ENCODE results near the gene IFNL3. TPM values are rescaled to one million over a fixed set of nuclear protein-coding genes. Genes with fewer than 3 reads are reported as not detected.
"Not testable (repeated sequence)": the region's sequence is repeated elsewhere in the genome, so short reads cannot be mapped to it uniquely, and the experiment has no call there.

Gene IFNL3
- total RNA-seq, 2 experiments from 2014 or later, result not detected

DNA sequence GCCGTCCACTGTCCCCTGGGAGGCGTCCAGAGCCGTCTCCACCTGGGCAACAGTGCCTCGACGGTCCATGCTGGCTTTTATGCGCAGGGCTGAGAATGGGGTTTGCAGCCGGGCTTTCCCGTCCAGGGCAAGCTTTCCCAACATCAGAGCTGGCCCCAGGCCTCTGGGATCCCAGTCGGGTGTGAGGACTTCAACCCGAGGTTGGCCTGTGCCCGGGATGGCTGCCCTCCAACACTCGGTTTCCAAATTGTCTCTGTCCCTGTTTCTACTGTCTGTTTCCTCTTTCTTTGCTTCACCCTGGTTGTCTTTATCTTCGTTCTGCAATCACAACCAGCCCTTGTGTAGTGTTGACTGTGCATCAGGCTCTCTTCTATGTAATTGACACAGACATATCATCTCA lies 4.0 kb upstream of the IFNL3 start, which contains the start of gene IFNL4:
IFNL4 (minus strand) TSS at position 51 of the 400 bp plus-strand sequence.
- Mint-ChIP-seq H3K4me3 (no peak within 1 kb of the TSS), H3K4me1 (ENCODE audit: low read depth) (peaks cover 18% of the 10 kb centered on the region), H3K27ac (no peak within 1 kb of the TSS), H3K9me3 (ENCODE audit: insufficient read depth) (no peaks in the 10 kb centered on the region), H3K36me3 (ENCODE audit: low read depth) (no peaks in the 10 kb centered on the region), H3K27me3 (ENCODE audit: low read depth) (peaks cover 7% of the 10 kb centered on the region)
- CTCF ChIA-PET, result no interaction called here
- no peak for DNase-seq
- ATAC-seq, result no peak
- POLR2A ChIA-PET, result no interaction called here

GRCh38 chr19:39247701-39248664 lies 3.2 kb upstream of the IFNL3 start:
- POLR2A ChIA-PET, result no interaction called here
- ATAC-seq, result peak; percentile 42
- H3K27ac Mint-ChIP-seq, result no peak overlapping the region

DNA sequence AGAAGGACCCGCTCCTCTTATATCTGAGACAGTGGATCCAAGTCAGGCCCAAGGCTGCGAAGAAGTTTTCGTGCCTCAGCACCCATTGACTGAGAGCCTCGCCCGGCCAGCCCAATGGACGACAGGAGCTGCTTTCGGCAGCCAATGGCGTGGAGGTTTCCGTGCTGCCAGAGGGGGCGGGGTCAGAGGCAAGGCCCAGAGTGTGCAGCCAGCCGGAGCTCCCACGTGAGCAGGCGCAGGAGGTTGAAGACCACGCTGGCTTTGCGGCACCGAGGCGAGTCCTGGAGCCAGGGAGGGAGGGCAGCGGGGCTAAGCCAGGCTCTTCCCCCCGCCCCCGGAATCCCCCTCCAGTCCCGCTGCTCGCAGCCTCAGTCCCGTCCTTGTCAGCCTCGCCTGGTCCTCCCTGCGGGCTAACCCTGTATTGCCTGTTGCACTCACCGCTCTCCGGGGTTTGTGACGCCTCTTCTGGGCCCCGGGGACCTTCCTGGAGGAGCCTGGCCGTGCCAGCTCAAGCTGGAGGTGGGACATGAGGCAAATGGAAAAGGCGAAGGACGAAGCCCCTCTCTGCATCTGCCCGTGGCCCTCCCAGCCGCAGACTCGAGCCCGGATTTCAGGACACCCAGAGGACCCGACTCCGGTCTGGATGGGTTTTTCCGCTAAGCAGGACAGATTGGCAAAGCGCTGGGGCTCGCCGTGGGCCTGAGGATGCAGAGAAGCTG lies 2.3 kb upstream of the IFNL3 start:
- ATAC-seq (peak; percentile 37), DNase-seq (no peak)
- Mint-ChIP-seq H3K9me3 (ENCODE audit: insufficient read depth) (no peaks in the 10 kb centered on the region), H3K27me3 (ENCODE audit: low read depth) (peaks cover 7% of the 10 kb centered on the region), H3K27ac (no peak overlapping the region), H3K4me3 (peak overlapping the region; percentile 23), H3K36me3 (ENCODE audit: low read depth) (no peaks in the 10 kb centered on the region), H3K4me1 (ENCODE audit: low read depth) (peaks cover 9% of the 10 kb centered on the region)
- POLR2A ChIA-PET, result no interaction called here
- CTCF ChIA-PET, result no interaction called here

More at GRCh38 chr19:39247701-39248664, 3.2 kb upstream of the IFNL3 start:
- Mint-ChIP-seq H3K4me3 (no peak overlapping the region), H3K27me3 (ENCODE audit: low read depth) (peaks cover 7% of the 10 kb centered on the region), H3K4me1 (ENCODE audit: low read depth) (peaks cover 17% of the 10 kb centered on the region), H3K36me3 (ENCODE audit: low read depth) (no peaks in the 10 kb centered on the region), H3K9me3 (ENCODE audit: insufficient read depth) (no peaks in the 10 kb centered on the region)
- CTCF ChIA-PET, result no interaction called here
- DNase-seq, result no peak

- CTCF ChIA-PET; DNase-seq; H3K27ac Mint-ChIP-seq; H3K36me3 Mint-ChIP-seq (ENCODE audit: low read depth); H3K9me3 Mint-ChIP-seq (ENCODE audit: insufficient read depth); H3K4me3 Mint-ChIP-seq; H3K4me1 Mint-ChIP-seq (ENCODE audit: low read depth); H3K27me3 Mint-ChIP-seq (ENCODE audit: low read depth): not testable (repeated sequence)
- peak; percentile 81 for ATAC-seq
- POLR2A ChIA-PET, result interaction anchor here (0.7 kb wide), 1 partner anchor 119 kb away, joined by 3 read pairs; no protein-coding TSS in a partner anchor
Observed at GRCh38 chr19:39245166-39245565, 360 bp upstream of the IFNL3 start.

- ATAC-seq; POLR2A ChIA-PET; H3K36me3 Mint-ChIP-seq (ENCODE audit: low read depth); H3K27me3 Mint-ChIP-seq (ENCODE audit: low read depth); H3K4me3 Mint-ChIP-seq; H3K4me1 Mint-ChIP-seq (ENCODE audit: low read depth); H3K9me3 Mint-ChIP-seq (ENCODE audit: insufficient read depth); H3K27ac Mint-ChIP-seq; DNase-seq; CTCF ChIA-PET: not testable (repeated sequence)
Observed at GRCh38 chr19:39243741-39244140, 1.1 kb downstream of the IFNL3 start.

GRCh38 chr19:39240421-39240820 lies 4.4 kb downstream of the IFNL3 start:
- Mint-ChIP-seq H3K9me3 (ENCODE audit: insufficient read depth) (no peaks in the 10 kb centered on the region), H3K4me1 (ENCODE audit: low read depth) (peaks cover 34% of the 10 kb centered on the region), H3K36me3 (ENCODE audit: low read depth) (peaks cover 2% of the 10 kb centered on the region), H3K4me3 (no peak overlapping the region), H3K27me3 (ENCODE audit: low read depth) (no peaks in the 10 kb centered on the region), H3K27ac (no peak overlapping the region)
- no peak for DNase-seq
- CTCF ChIA-PET, result no interaction called here
- POLR2A ChIA-PET, result no interaction called here
- ATAC-seq, result no peak

DNA sequence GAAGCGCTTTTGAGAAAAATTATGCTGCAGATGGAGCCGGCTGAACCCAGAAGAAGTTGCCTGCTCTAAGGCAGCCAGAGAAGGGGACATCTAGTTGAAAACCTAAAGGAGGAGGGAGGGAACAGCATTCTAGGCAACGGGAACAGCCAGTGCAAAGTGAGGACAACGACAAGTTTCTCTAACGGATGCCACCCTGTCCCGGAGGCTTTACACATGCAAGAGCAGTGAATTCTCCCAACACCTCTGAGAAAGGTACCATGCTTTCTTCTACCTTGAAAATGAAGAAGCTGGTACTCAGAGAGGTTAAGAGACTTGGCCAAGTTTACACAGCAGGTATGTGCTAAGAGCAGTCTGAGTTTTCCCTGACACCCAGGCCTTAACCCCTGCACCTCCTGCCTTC lies 5.9 kb downstream of the IFNL3 start:
- Mint-ChIP-seq H3K27ac (no peak overlapping the region), H3K36me3 (ENCODE audit: low read depth) (peaks cover 2% of the 10 kb centered on the region), H3K4me1 (ENCODE audit: low read depth) (peaks cover 36% of the 10 kb centered on the region), H3K9me3 (ENCODE audit: insufficient read depth) (no peaks in the 10 kb centered on the region), H3K4me3 (no peak overlapping the region), H3K27me3 (ENCODE audit: low read depth) (no peaks in the 10 kb centered on the region)
- ChIA-PET CTCF (interaction anchor here (1.0 to 1.2 kb wide), 2 partner anchors 89 to 117 kb away, joined by 3 read pairs; no protein-coding TSS in a partner anchor), POLR2A (no interaction called here)
- ATAC-seq, result no peak
- no peak for DNase-seq

DNA sequence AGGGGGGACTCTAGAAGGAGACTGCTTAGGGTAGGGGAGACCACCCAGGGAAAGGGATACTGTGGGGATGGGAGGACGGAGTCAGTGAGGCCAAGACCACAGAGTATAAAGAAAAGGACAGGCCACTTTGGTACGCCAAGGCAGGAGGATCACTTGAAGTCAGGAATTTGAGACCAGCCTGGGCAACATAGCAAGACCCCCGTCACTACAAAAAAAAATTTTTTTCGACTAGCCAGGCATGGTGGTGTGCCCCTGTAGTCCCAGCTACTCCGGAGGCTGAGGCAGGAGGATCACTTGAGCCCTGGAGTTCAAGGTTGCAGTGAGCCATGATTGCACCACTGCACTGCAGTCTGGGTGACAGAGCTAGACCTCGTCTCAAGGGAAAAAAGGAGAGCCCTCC lies 6.6 kb downstream of the IFNL3 start:
- Mint-ChIP-seq H3K4me1 (ENCODE audit: low read depth) (peaks cover 36% of the 10 kb centered on the region), H3K36me3 (ENCODE audit: low read depth) (peaks cover 2% of the 10 kb centered on the region), H3K9me3 (ENCODE audit: insufficient read depth) (no peaks in the 10 kb centered on the region), H3K27me3 (ENCODE audit: low read depth) (no peaks in the 10 kb centered on the region), H3K4me3 (peak overlapping the region; percentile 72), H3K27ac (peak overlapping the region; percentile 84)
- POLR2A ChIA-PET, result no interaction called here
- no peak for ATAC-seq
- no peak for DNase-seq
- CTCF ChIA-PET, result interaction anchor here (0.8 to 1.8 kb wide), 3 partner anchors 12 to 89 kb away, joined by 3 to 5 read pairs (median 5); no protein-coding TSS in a partner anchor

GRCh38 chr19:39237200-39238184 lies 7.3 kb downstream of the IFNL3 start:
- Mint-ChIP-seq H3K9me3 (ENCODE audit: insufficient read depth) (no peaks in the 10 kb centered on the region), H3K36me3 (ENCODE audit: low read depth) (peaks cover 2% of the 10 kb centered on the region), H3K4me1 (ENCODE audit: low read depth) (peaks cover 36% of the 10 kb centered on the region), H3K27ac (peak overlapping the region; percentile 84), H3K4me3 (peak overlapping the region; percentile 72), H3K27me3 (ENCODE audit: low read depth) (no peaks in the 10 kb centered on the region)
- ChIA-PET CTCF (interaction anchor here (0.8 to 1.8 kb wide), 6 partner anchors 13 to 175 kb away, joined by 3 to 6 read pairs (median 4); partner anchors contain the start of gene PLEKHG2), POLR2A (interaction anchor here (0.7 kb wide), 1 partner anchor 98 kb away, joined by 3 read pairs; the partner anchor contains the start of gene GMFG)
- DNase-seq (peak; percentile 67), ATAC-seq (peak; percentile 92)

DNA sequence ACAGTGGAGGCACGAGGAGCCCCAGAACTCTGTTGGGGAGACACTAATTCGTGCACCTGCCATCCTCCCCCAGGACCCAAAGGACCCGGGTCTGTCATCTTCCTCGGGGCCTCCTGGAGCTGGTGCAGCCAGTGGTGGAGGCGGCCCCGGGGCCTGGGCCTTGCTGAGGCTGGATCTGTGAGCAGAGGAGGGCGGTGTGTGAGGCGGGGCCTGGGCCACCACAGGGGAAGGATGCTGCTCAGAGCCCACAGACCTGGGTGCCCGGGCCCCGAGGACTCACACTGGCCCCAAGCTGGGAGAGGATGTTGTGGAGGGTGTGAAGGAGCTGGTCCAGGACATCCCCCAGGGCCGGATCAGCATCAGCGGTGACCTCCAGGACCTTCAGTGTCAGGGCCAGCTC lies 8.3 kb downstream of the IFNL3 start:
- Mint-ChIP-seq H3K9me3 (ENCODE audit: insufficient read depth) (no peaks in the 10 kb centered on the region), H3K4me1 (ENCODE audit: low read depth) (peaks cover 36% of the 10 kb centered on the region), H3K27ac (peak overlapping the region; percentile 84), H3K27me3 (ENCODE audit: low read depth) (no peaks in the 10 kb centered on the region), H3K36me3 (ENCODE audit: low read depth) (peaks cover 2% of the 10 kb centered on the region), H3K4me3 (peak overlapping the region; percentile 72)
- ChIA-PET POLR2A (no interaction called here), CTCF (interaction anchor here (1.0 to 1.4 kb wide), 3 partner anchors 91 to 176 kb away, joined by 3 to 6 read pairs (median 4); partner anchors contain the start of gene PLEKHG2)
- DNase-seq, result peak; percentile 75
- ATAC-seq, result peak; percentile 88

DNA sequence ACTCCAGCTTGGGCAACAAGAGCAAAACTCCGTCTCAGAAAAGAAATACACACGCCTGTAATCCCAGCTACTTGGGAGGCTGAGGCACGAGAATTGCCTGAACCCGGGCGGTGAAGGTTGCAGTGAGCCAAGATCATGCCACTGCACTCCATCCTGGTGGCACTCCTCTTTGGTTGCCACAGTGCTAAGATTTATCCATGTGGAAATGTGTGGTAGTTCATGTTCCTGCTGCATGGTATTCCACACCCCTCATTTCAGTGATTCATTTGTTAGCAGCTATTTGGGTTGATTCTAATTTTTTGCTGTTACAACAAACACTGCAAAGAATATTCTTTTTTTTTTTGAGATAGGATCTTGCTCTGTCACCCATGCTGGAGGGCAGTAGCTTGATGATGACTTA lies 12.1 kb downstream of the IFNL3 start:
- H3K4me3 Mint-ChIP-seq, result no peak overlapping the region
- CTCF ChIA-PET, result interaction anchor here (0.9 kb wide), 1 partner anchor 111 kb away, joined by 4 read pairs; no protein-coding TSS in a partner anchor
- DNase-seq (no peak), ATAC-seq (no peak)
- H3K36me3 Mint-ChIP-seq (ENCODE audit: low read depth), result no peaks in the 10 kb centered on the region
- H3K27me3 Mint-ChIP-seq (ENCODE audit: low read depth), result peaks cover 2% of the 10 kb centered on the region
- no peak overlapping the region for H3K27ac Mint-ChIP-seq
- H3K9me3 Mint-ChIP-seq (ENCODE audit: insufficient read depth), result no peaks in the 10 kb centered on the region
- POLR2A ChIA-PET, result no interaction called here
- H3K4me1 Mint-ChIP-seq (ENCODE audit: low read depth), result peaks cover 22% of the 10 kb centered on the region
